Vagina (tissue), 2 donors: ENCODE data around the gene SLC17A2.

Experiments
- CTCF ChIP-seq, 3 experiments: fragments of 450-650 bp in 2 of 3; fragments of 200-600 bp in 1 of 3; sonication (generic) in 1 of 3; IDR thresholded peaks; one replicate each; pipeline ENCODE4 v1.5.1; 2017 to 2019; ENCODE audit warnings: antibody characterized with exemption in 3 of 3, mild to moderate bottlenecking in 2 of 3, moderate library complexity in 2 of 3
- POLR2AphosphoS5 ChIP-seq, 2 donors: sonication (generic); formaldehyde crosslinking; IDR thresholded peaks; one replicate each; pipeline ENCODE4 v1.9.0; 2017; ENCODE audit warnings: antibody characterized with exemption in 2 of 2, mild to moderate bottlenecking in 2 of 2, low read depth in 1 of 2; ENCODE audit not compliant: insufficient read depth in 1 of 2

GRCh38 chr6:25874822-25875562 is 55.5 kb downstream of the SLC17A2 start:
- TF ChIP-seq POLR2AphosphoS5 (IDR thresholded peaks at IDR 0.05; ENCODE audit: insufficient read depth in 1 of 2, low read depth in 1 of 2) (no peak), CTCF (IDR thresholded peaks at IDR 0.05) (no peak)
